Keratinocyte (primary cell): ENCODE results near the gene RPA1. TPM values are rescaled to one million over a fixed set of nuclear protein-coding genes. Genes with fewer than 3 reads are reported as not detected.

Experiments
- DNase-seq: peaks from one replicate; pipeline ENCODE4 v3.0.0-alpha.2; 2011; ENCODE audit warnings: low read depth, missing footprints, low spot score
- FAIRE-seq: peaks from 2 replicates; lab custom pipeline; 2011; peaks lifted over from hg19 to GRCh38; lab: Jason Lieb, UNC
- H2AFZ ChIP-seq: 2 replicates; pipeline ENCODE4 v1.6.0; 2012; ENCODE audit warnings: low read length, control low read depth, inconsistent platforms; ENCODE audit not compliant: control insufficient read depth
- H3K27ac ChIP-seq: 2 replicates; pipeline ENCODE4 v1.5.1; 2011; ENCODE audit warnings: low read length; ENCODE audit not compliant: control insufficient read depth, insufficient read depth
- H3K27me3 ChIP-seq: 3 replicates; pipeline ENCODE4 v1.6.0; 2011; ENCODE audit warnings: low read length; ENCODE audit not compliant: control insufficient read depth, insufficient read depth; ENCODE audit errors: extremely low read depth
- H3K36me3 ChIP-seq, 2 experiments: 2 replicates in 1 of 2; 3 replicates in 1 of 2; pipeline ENCODE4 v1.5.1; 2011; ENCODE audit warnings: low read length in 2 of 2, mild to moderate bottlenecking in 1 of 2; ENCODE audit not compliant: control insufficient read depth in 2 of 2, insufficient read depth in 2 of 2; ENCODE audit errors: extremely low read depth in 1 of 2
- H3K4me1 ChIP-seq: 3 replicates; pipeline ENCODE4 v1.5.1; 2011; ENCODE audit warnings: low read length; ENCODE audit not compliant: control insufficient read depth, insufficient read depth; ENCODE audit errors: extremely low read depth
- H3K4me2 ChIP-seq: 3 replicates; pipeline ENCODE4 v1.6.0; 2011; ENCODE audit warnings: low read depth, low read length; ENCODE audit not compliant: control insufficient read depth, insufficient read depth; ENCODE audit errors: extremely low read depth
- H3K4me3 ChIP-seq, 3 experiments: fragments of 200-600 bp in 1 of 3; sonication (generic) in 1 of 3; 2 replicates in 2 of 3; 3 replicates in 1 of 3; pipeline ENCODE4 v1.5.1; 2011 to 2016; ENCODE audit warnings: low read length in 3 of 3, mild to moderate bottlenecking in 3 of 3, control low read depth in 2 of 3, inconsistent platforms in 1 of 3, low read depth in 1 of 3, mixed read lengths in 1 of 3, mixed run types in 1 of 3, moderate library complexity in 1 of 3; ENCODE audit not compliant: control insufficient read depth in 2 of 3, insufficient read depth in 2 of 3; ENCODE audit errors: extremely low read depth in 1 of 3
- H3K79me2 ChIP-seq: 2 replicates; pipeline ENCODE4 v1.6.0; 2012; ENCODE audit warnings: low read length; ENCODE audit not compliant: control insufficient read depth, insufficient read depth
- H3K9ac ChIP-seq: 3 replicates; pipeline ENCODE4 v1.6.0; 2011; ENCODE audit warnings: low read length; ENCODE audit not compliant: control insufficient read depth, insufficient read depth; ENCODE audit errors: extremely low read depth
- H3K9me1 ChIP-seq: 3 replicates; pipeline ENCODE4 v1.6.0; 2011; ENCODE audit warnings: low read length; ENCODE audit not compliant: control insufficient read depth, insufficient read depth; ENCODE audit errors: extremely low read depth
- H3K9me3 ChIP-seq: 2 replicates; pipeline ENCODE4 v1.5.1; 2012; ENCODE audit warnings: low read depth, low read length; ENCODE audit not compliant: control insufficient read depth
- H4K20me1 ChIP-seq: 3 replicates; pipeline ENCODE4 v1.6.0; 2011; ENCODE audit warnings: low read length; ENCODE audit not compliant: control insufficient read depth, insufficient read depth; ENCODE audit errors: extremely low read depth
- CTCF ChIP-seq, 3 experiments: IDR thresholded peaks in 1 of 3; conservative IDR thresholded peaks in 1 of 3; optimal IDR thresholded peaks in 1 of 3; 2 replicates in 2 of 3; 3 replicates in 1 of 3; pipeline versions ENCODE3 to v1.5.1; 2011; ENCODE audit warnings: low read length in 3 of 3, mild to moderate bottlenecking in 3 of 3, moderate library complexity in 2 of 3, control low read depth in 1 of 3, inconsistent platforms in 1 of 3; ENCODE audit not compliant: insufficient read depth in 2 of 3; ENCODE audit errors: extremely low read depth in 1 of 3
- EZH2 ChIP-seq: IDR thresholded peaks from one replicate; pipeline ENCODE4 v1.6.1; 2012; ENCODE audit warnings: inconsistent platforms, mild to moderate bottlenecking, low read length, moderate library complexity
- dilution Hi-C: fragments of 300-500 bp; cut with MboI; formaldehyde crosslinking; loops from one replicate; pipeline ENCODE4 v1.7.0; 2020; ENCODE audit warnings: low sequenced_read_pairs; ENCODE audit not compliant: extremely low pct_ligation_motif_present
- polyA plus RNA-seq, 5 experiments: library from polyadenylated mRNA; depleted of rRNA in 3 of 5; stranded (reverse) in 3 of 5; stranded (forward) in 1 of 5; unstranded in 1 of 5; fragments of >200 nt; gene quantifications; 1 replicate in 1 of 5; 2 replicates in 3 of 5; 3 replicates in 1 of 5; pipeline versions ENCODE4 v1.2.1 to v1.2.3, GENCODE V29; 2011 to 2012; ENCODE audit warnings: missing spikeins in 2 of 5, low read depth in 1 of 5, low replicate concordance in 1 of 5

RPA1 gene
- polyA plus RNA-seq, 1 donor (not counting 4 experiments of a cell fraction or from before 2014, with no cell fraction given): 74.9 TPM

- dilution Hi-C loops: no loop called here
- no peak overlapping the region for H3K4me2 ChIP-seq
- no peaks in the 10 kb centered on the region for H4K20me1 ChIP-seq
- H3K27ac ChIP-seq: no peak overlapping the region
- no peak overlapping the region for H3K9ac ChIP-seq
- DNase-seq (no peak), FAIRE-seq (no peak)
- no peak overlapping the region for H2AFZ ChIP-seq
- H3K4me3 ChIP-seq: no peak overlapping the region
- no peaks in the 10 kb centered on the region for H3K9me3 ChIP-seq
- H3K4me1 ChIP-seq: no peaks in the 10 kb centered on the region
- no peaks in the 10 kb centered on the region for H3K79me2 ChIP-seq
- no peaks in the 10 kb centered on the region for H3K27me3 ChIP-seq
- H3K9me1 ChIP-seq: no peaks in the 10 kb centered on the region
- H3K36me3 ChIP-seq: no peaks in the 10 kb centered on the region
- TF ChIP-seq CTCF (optimal IDR thresholded peaks at IDR 0.05 in 1 of 3, IDR thresholded peaks at IDR 0.05 in 1 of 3, conservative IDR thresholded peaks at IDR 0.05 in 1 of 3; ENCODE audit: extremely low read depth in 1 of 3, insufficient read depth in 2 of 3, low read length in 3 of 3) (no peak), EZH2 (no peak)
These were observed 118.7 kb downstream of the RPA1 start for GRCh38 chr17:1948517-1948825.

Other genes starting within 250 kb of the RPA1 start
- 12.7 to 17.0 TPM (median 13.9 TPM) in 3 replicates for gene SLC43A2, start 201.2 kb upstream of the RPA1 start, polyA plus RNA-seq
- 0.05 to 0.18 TPM (median 0.06 TPM) in 3 replicates for gene SCARF1, start 184.3 kb upstream of the RPA1 start, polyA plus RNA-seq
- 3.1 to 4.5 TPM (median 3.2 TPM) in 3 replicates for gene RILP, start 180.1 kb upstream of the RPA1 start, polyA plus RNA-seq
- 60.1 to 118 TPM (median 97.5 TPM) in 3 replicates for gene PRPF8, start 145.1 kb upstream of the RPA1 start, polyA plus RNA-seq
- 0.75 to 1.1 TPM (median 0.76 TPM) in 3 replicates for gene TLCD2, start 119.6 kb upstream of the RPA1 start, polyA plus RNA-seq
- gene WDR81, start 105.3 kb upstream of the RPA1 start, polyA plus RNA-seq: 4.2 to 9.5 TPM (median 7.3 TPM) in 3 replicates
- gene SERPINF2, start 87.1 kb upstream of the RPA1 start, polyA plus RNA-seq: 0.93 to 1.5 TPM (median 0.96 TPM) in 3 replicates
- gene SERPINF1, start 67.9 kb upstream of the RPA1 start, polyA plus RNA-seq: 17.3 to 29.8 TPM (median 23.2 TPM) in 3 replicates
- gene SMYD4, start 103 bp upstream of the RPA1 start, polyA plus RNA-seq: 5.6 to 6.3 TPM (median 5.8 TPM) in 3 replicates
- gene RTN4RL1, start 195.3 kb downstream of the RPA1 start, polyA plus RNA-seq: 2.3 to 3.4 TPM (median 2.4 TPM) in 3 replicates
- gene DPH1, start 200.1 kb downstream of the RPA1 start, polyA plus RNA-seq: 18.9 to 28.8 TPM (median 22.6 TPM) in 3 replicates
- gene OVCA2, start 212.0 kb downstream of the RPA1 start, polyA plus RNA-seq: 41.2 to 58.1 TPM (median 53.5 TPM) in 3 replicates
- 0.64 to 1.1 TPM (median 0.92 TPM) in 3 replicates for gene HIC1, start 225.1 kb downstream of the RPA1 start, polyA plus RNA-seq